SK-N-MC (cell line): ENCODE results near the gene EPHX1.

ENCODE experiments used
- DNase-seq: peaks from one replicate; pipeline ENCODE4 v3.0.0-alpha.2; 2011; ENCODE audit warnings: low read depth, low spot score
- H3K27ac ChIP-seq: fragments of 200-600 bp; sonication (generic); 2 replicates; pipeline ENCODE4 v1.5.1; 2016; ENCODE audit warnings: mixed run types
- H3K36me3 ChIP-seq: fragments of 200-600 bp; sonication (generic); 2 replicates; pipeline ENCODE4 v1.6.1; 2017; ENCODE audit warnings: antibody characterized with exemption, low read length, mixed read lengths; ENCODE audit not compliant: insufficient read depth
- H3K4me3 ChIP-seq: fragments of 200-600 bp; sonication (generic); 2 replicates; pipeline ENCODE4 v1.5.1; 2016
- H3K9ac ChIP-seq: fragments of 200-600 bp; sonication (generic); 2 replicates; pipeline ENCODE4 v1.8.0; 2017; ENCODE audit warnings: mixed run types, mixed read lengths; ENCODE audit not compliant: insufficient read length
- H3K9me3 ChIP-seq: fragments of 200-600 bp; sonication (generic); 2 replicates; pipeline ENCODE4 v1.6.1; 2017; ENCODE audit warnings: low read depth, mild to moderate bottlenecking, antibody characterized with exemption, low read length, moderate library complexity, mixed read lengths
- EZH2 ChIP-seq: fragments of 200-600 bp; sonication (generic); IDR thresholded peaks from one replicate; pipeline ENCODE4 v1.6.1; 2017; ENCODE audit warnings: antibody characterized with exemption
- FOXP2 ChIP-seq: optimal IDR thresholded peaks from 2 replicates; pipeline ENCODE3; 2011; ENCODE audit warnings: mild to moderate bottlenecking, moderate library complexity; ENCODE audit not compliant: insufficient read depth; ENCODE audit errors: extremely low read length, control extremely low read depth
- POLR2AphosphoS5 ChIP-seq: IDR thresholded peaks from 2 replicates; pipeline ENCODE4 v1.6.1; 2012; ENCODE audit warnings: mild to moderate bottlenecking, low read depth, low read length, borderline replicate concordance

EPHX1 gene

GRCh38 chr1:225767634-225768540 lies 42.0 kb upstream of the EPHX1 start:
- Histone ChIP-seq H3K9ac (no peak overlapping the region), H3K9me3 (no peaks in the 10 kb centered on the region), H3K4me3 (no peak overlapping the region), H3K36me3 (no peaks in the 10 kb centered on the region), H3K27ac (no peak overlapping the region)
- TF ChIP-seq FOXP2 = no peak
- no peak for DNase-seq

GRCh38 chr1:225768662-225769426 lies 41.1 kb upstream of the EPHX1 start:
- Histone ChIP-seq H3K4me3 (no peak overlapping the region), H3K36me3 (no peaks in the 10 kb centered on the region), H3K9ac (no peak overlapping the region), H3K9me3 (no peaks in the 10 kb centered on the region), H3K27ac (no peak overlapping the region)
- DNase-seq = no peak
- TF ChIP-seq EZH2 = no peak
- TF ChIP-seq FOXP2 = no peak
- TF ChIP-seq POLR2AphosphoS5 = no peak

- H3K4me3 ChIP-seq = no peak overlapping the region
- H3K9ac ChIP-seq = no peak overlapping the region
- no peaks in the 10 kb centered on the region for H3K36me3 ChIP-seq
- no peak for TF ChIP-seq EZH2
- no peak for TF ChIP-seq FOXP2
- no peak for TF ChIP-seq POLR2AphosphoS5
- DNase-seq = no peak
- no peaks in the 10 kb centered on the region for H3K9me3 ChIP-seq
- H3K27ac ChIP-seq = no peak overlapping the region
Observed at GRCh38 chr1:225769687-225770086, 40.2 kb upstream of the EPHX1 start.

GRCh38 chr1:225770561-225771248 lies 39.2 kb upstream of the EPHX1 start:
- no peak overlapping the region for H3K9ac ChIP-seq
- TF ChIP-seq EZH2 (no peak), FOXP2 (no peak)
- no peak overlapping the region for H3K4me3 ChIP-seq
- no peak for DNase-seq
- no peaks in the 10 kb centered on the region for H3K9me3 ChIP-seq
- H3K36me3 ChIP-seq = no peaks in the 10 kb centered on the region
- H3K27ac ChIP-seq = no peak overlapping the region

GRCh38 chr1:225771661-225772322 lies 38.1 kb upstream of the EPHX1 start:
- H3K4me3 ChIP-seq = no peak overlapping the region
- DNase-seq = no peak
- H3K9me3 ChIP-seq = no peaks in the 10 kb centered on the region
- H3K27ac ChIP-seq = no peak overlapping the region
- TF ChIP-seq EZH2 (no peak), FOXP2 (no peak), POLR2AphosphoS5 (no peak)
- no peaks in the 10 kb centered on the region for H3K36me3 ChIP-seq
- no peak overlapping the region for H3K9ac ChIP-seq

- Histone ChIP-seq H3K27ac (no peak overlapping the region), H3K9me3 (no peaks in the 10 kb centered on the region), H3K9ac (no peak overlapping the region), H3K4me3 (no peak overlapping the region), H3K36me3 (no peaks in the 10 kb centered on the region)
- DNase-seq = no peak
- TF ChIP-seq FOXP2 (peak; percentile 25), POLR2AphosphoS5 (no peak), EZH2 (no peak)
Observed at GRCh38 chr1:225772323-225772768, 37.6 kb upstream of the EPHX1 start.

- H3K27ac ChIP-seq = no peak overlapping the region
Observed at GRCh38 chr1:225772848-225773247, 37.1 kb upstream of the EPHX1 start.

More at GRCh38 chr1:225772848-225773247, 37.1 kb upstream of the EPHX1 start:
- Histone ChIP-seq H3K9ac (no peak overlapping the region), H3K9me3 (no peaks in the 10 kb centered on the region), H3K4me3 (no peak overlapping the region), H3K36me3 (no peaks in the 10 kb centered on the region)
- TF ChIP-seq POLR2AphosphoS5 = no peak
- TF ChIP-seq FOXP2 = no peak
- no peak for TF ChIP-seq EZH2
- DNase-seq = no peak
